Ishikawa (cell line): ENCODE data around the gene PLEKHA5.

Experiments used
- CEBPB ChIP-seq: IDR thresholded peaks from 2 replicates; pipeline ENCODE4 v1.6.1; 2012
- CREB1 ChIP-seq: IDR thresholded peaks from 2 replicates; pipeline ENCODE4 v1.6.1; 2012; ENCODE audit warnings: low read depth
- EGR1 ChIP-seq: IDR thresholded peaks from 2 replicates; pipeline ENCODE4 v1.6.1; 2012
- EP300 ChIP-seq: IDR thresholded peaks from 2 replicates; pipeline ENCODE4 v1.6.1; 2012; ENCODE audit warnings: borderline replicate concordance
- FOXM1 ChIP-seq: IDR thresholded peaks from 2 replicates; pipeline ENCODE4 v1.6.1; 2012; ENCODE audit warnings: low read depth, borderline replicate concordance
- NFIC ChIP-seq: IDR thresholded peaks from 2 replicates; pipeline ENCODE4 v1.6.1; 2012
- RAD21 ChIP-seq: IDR thresholded peaks from 2 replicates; pipeline ENCODE4 v1.6.1; 2012; ENCODE audit warnings: low read depth
- TAF1 ChIP-seq: IDR thresholded peaks from 2 replicates; pipeline ENCODE4 v1.6.1; 2012; ENCODE audit warnings: low read depth, mild to moderate bottlenecking
- TCF12 ChIP-seq: IDR thresholded peaks from 2 replicates; pipeline ENCODE4 v1.6.1; 2012; ENCODE audit warnings: low read depth
- TEAD4 ChIP-seq: IDR thresholded peaks from 2 replicates; pipeline ENCODE4 v1.6.1; 2012
- YY1 ChIP-seq: IDR thresholded peaks from 2 replicates; pipeline ENCODE4 v1.6.1; 2012; ENCODE audit warnings: low read depth
- ZBTB7A ChIP-seq: IDR thresholded peaks from 2 replicates; pipeline ENCODE4 v1.6.1; 2012; ENCODE audit warnings: low read depth
- TF ChIP-seq, protein P1 (sequence below): IDR thresholded peaks from 2 replicates; pipeline ENCODE4 v1.6.1; 2012
- TF ChIP-seq, protein P2 (sequence below): IDR thresholded peaks from 2 replicates; pipeline ENCODE4 v1.6.1; 2012; ENCODE audit warnings: low read depth, mild to moderate bottlenecking
- TF ChIP-seq, protein P3 (sequence below): IDR thresholded peaks from 2 replicates; pipeline ENCODE4 v1.6.1; 2012

The PLEKHA5 gene

DNA sequence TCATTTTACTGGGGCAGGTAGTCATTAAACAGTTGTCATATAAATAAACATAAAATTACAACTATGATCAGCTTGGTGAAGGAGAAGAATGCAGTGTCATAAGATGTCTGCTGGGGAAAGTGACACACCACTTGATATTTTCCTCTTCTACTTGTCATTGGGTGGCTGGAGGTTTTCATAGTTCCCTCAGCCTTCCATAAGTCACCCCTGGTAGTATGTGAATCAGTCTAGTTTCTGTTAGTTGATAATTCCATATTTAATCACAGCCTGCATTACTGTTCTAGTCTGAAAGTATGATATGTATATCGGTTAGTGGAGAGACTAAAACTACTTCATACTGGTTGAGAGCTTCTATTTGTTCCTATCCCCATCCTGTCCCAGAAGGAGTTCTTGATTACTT is 38.2 kb downstream of the PLEKHA5 start:
- TF ChIP-seq EP300, result no peak
- TF ChIP-seq CREB1, result no peak
- no peak for TF ChIP-seq TEAD4
- TF ChIP-seq EGR1, result no peak
- TF ChIP-seq, protein P1, sequence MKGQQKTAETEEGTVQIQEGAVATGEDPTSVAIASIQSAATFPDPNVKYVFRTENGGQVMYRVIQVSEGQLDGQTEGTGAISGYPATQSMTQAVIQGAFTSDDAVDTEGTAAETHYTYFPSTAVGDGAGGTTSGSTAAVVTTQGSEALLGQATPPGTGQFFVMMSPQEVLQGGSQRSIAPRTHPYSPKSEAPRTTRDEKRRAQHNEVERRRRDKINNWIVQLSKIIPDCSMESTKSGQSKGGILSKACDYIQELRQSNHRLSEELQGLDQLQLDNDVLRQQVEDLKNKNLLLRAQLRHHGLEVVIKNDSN, result no peak
- no peak for TF ChIP-seq ZBTB7A
- no peak for TF ChIP-seq RAD21
- TF ChIP-seq YY1, result no peak
- TF ChIP-seq, protein P2, sequence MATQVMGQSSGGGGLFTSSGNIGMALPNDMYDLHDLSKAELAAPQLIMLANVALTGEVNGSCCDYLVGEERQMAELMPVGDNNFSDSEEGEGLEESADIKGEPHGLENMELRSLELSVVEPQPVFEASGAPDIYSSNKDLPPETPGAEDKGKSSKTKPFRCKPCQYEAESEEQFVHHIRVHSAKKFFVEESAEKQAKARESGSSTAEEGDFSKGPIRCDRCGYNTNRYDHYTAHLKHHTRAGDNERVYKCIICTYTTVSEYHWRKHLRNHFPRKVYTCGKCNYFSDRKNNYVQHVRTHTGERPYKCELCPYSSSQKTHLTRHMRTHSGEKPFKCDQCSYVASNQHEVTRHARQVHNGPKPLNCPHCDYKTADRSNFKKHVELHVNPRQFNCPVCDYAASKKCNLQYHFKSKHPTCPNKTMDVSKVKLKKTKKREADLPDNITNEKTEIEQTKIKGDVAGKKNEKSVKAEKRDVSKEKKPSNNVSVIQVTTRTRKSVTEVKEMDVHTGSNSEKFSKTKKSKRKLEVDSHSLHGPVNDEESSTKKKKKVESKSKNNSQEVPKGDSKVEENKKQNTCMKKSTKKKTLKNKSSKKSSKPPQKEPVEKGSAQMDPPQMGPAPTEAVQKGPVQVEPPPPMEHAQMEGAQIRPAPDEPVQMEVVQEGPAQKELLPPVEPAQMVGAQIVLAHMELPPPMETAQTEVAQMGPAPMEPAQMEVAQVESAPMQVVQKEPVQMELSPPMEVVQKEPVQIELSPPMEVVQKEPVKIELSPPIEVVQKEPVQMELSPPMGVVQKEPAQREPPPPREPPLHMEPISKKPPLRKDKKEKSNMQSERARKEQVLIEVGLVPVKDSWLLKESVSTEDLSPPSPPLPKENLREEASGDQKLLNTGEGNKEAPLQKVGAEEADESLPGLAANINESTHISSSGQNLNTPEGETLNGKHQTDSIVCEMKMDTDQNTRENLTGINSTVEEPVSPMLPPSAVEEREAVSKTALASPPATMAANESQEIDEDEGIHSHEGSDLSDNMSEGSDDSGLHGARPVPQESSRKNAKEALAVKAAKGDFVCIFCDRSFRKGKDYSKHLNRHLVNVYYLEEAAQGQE, result no peak
- TF ChIP-seq TAF1, result no peak
- no peak for TF ChIP-seq CEBPB
- TF ChIP-seq TCF12, result no peak

DNA sequence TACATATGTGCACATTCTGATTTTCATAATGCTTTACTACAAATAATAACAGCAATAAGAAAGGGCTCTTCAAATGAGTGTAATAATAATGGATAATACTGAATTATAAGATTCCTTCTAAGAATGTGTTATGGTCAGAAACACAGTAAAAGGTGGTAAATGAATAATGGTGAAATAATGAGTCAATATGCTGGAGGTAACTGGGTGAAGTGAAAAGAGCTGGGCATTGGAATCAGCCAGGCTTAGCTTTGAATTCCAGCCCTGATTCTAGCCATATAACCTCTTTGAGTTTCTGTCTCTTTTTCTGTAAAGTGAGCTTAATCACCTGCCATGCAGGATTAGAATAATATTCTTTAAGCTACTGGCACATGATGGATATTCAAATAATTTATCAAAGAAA is 39.1 kb downstream of the PLEKHA5 start:
- no peak for TF ChIP-seq TEAD4

DNA sequence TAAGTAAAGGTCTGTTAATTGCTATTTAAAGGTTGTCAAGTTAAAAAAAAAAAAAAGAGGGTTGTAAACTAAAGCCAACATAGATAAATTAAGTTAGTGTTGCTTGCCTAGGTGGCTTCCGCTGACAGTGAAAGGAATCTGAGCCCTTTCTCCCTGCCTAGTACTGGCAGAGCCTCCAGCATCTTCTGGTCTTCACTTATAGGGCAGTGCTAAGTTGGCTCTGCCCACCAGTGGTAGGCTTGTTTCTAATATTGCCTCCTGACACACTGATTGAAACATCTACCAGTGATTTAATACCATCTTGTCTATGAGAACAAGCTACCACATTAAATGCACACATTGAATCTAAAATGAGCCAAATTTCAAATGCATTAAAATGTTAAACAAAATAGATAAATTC is 39.7 kb downstream of the PLEKHA5 start:
- TF ChIP-seq FOXM1 (no peak), RAD21 (no peak), NFIC (no peak), TEAD4 (no peak), TCF12 (no peak), TAF1 (no peak)
- TF ChIP-seq, protein P1, result no peak

DNA sequence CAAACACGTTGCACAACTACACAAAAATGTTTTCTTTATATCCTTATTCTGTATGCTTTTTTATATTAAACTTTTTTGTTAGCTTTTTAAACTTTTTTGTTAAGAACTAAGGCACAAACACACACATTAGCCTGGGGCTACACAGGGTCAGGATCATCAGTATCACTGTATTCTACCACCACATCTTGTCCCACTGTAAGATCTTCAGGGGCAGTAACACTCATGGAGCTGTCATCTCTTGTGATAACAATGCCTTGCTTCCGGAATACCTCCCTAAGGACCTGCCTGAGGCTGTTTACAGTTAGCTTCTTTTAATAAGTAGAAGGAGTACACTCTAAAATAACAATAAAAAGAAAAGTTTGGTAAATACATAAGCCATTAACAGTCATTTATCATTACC is 42.2 kb downstream of the PLEKHA5 start:
- TF ChIP-seq NFIC, result no peak
- no peak for TF ChIP-seq CREB1
- TF ChIP-seq, protein P1, result no peak
- no peak for TF ChIP-seq TAF1
- TF ChIP-seq, protein P2, result no peak

DNA sequence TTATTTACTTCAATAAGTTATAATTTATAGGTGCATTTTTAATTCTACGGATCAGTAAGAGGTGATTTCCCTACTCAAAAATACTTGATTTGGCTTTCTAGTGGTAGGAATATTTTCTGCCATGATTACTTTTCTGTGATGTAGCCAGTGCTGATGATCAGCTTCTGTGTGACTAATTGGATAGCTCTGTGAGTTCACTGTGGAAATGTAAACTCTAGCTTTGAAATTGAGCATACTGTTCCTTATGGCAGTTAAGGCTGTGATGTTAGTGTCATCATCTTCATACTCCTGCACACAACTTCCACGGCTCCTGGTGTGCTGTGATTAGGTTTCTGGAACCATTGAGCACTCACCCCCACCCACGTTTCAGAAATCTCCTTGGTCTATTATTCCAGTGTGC is 48.2 kb downstream of the PLEKHA5 start:
- TF ChIP-seq EGR1, result no peak

DNA sequence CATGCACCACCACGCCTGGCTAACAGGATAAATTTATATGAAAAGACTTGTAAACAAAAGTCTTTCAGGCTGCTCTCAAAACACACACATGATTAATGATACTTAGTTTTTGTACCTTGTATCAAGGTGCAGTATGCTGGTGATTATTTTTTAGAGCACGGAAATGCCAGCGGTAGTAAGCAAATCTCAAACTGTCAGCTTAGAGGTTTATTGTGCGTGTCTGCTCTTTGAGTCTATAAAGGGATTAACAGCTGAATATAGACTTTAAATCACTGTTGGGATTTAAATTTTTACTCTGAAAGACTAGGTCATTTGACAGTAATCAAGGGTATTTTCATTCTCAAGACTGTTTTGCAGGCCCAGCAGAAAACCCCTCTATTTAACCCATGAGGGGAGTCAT is 50.5 kb downstream of the PLEKHA5 start:
- TF ChIP-seq FOXM1 (no peak), CEBPB (no peak), RAD21 (no peak), EP300 (no peak), TCF12 (no peak), EGR1 (no peak), CREB1 (no peak), TAF1 (no peak), ZBTB7A (no peak), TEAD4 (no peak)
- TF ChIP-seq, protein P1, result no peak
- TF ChIP-seq, protein P3, sequence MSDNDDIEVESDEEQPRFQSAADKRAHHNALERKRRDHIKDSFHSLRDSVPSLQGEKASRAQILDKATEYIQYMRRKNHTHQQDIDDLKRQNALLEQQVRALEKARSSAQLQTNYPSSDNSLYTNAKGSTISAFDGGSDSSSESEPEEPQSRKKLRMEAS, result no peak
- TF ChIP-seq, protein P2, result no peak
